K562 (cell line): ENCODE measurements around the gene CDRT15. TPM values are rescaled to one million over a fixed set of nuclear protein-coding genes. Genes with fewer than 3 reads are reported as not detected.

Experiments
- ATF2 ChIP-seq: sonication (generic); formaldehyde crosslinking; IDR thresholded peaks from 2 replicates; pipeline ENCODE4 v1.8.1; 2022; ENCODE audit warnings: missing genetic modification reagents
- BACH1 ChIP-seq: fragments of 200-800 bp; sonication (Bioruptor generic); IDR thresholded peaks from 2 replicates; pipeline ENCODE4 v1.6.1; 2016; ENCODE audit warnings: missing genetic modification characterization, missing compliant biosample characterization
- CGGBP1 ChIP-seq: fragments of 250-450 bp; sonication (Bioruptor Pico); IDR thresholded peaks from 2 replicates; pipeline ENCODE4 v1.9.0; 2021; ENCODE audit warnings: mild to moderate bottlenecking
- DEAF1 ChIP-seq: fragments of 450-650 bp; formaldehyde crosslinking; IDR thresholded peaks from 2 replicates; pipeline ENCODE4 v1.4.0; 2020; ENCODE audit warnings: mild to moderate bottlenecking, moderate library complexity
- DIDO1 ChIP-seq: fragments of 450-650 bp; IDR thresholded peaks from 2 replicates; pipeline ENCODE4 v1.6.1; 2016; ENCODE audit warnings: low read depth, missing biosample characterization, missing genetic modification characterization
- ERF ChIP-seq: fragments of 450-650 bp; formaldehyde crosslinking; IDR thresholded peaks from 2 replicates; pipeline ENCODE4 v1.4.0; 2020; ENCODE audit warnings: mild to moderate bottlenecking, mixed read lengths
- L3MBTL2 ChIP-seq: fragments of 450-650 bp; IDR thresholded peaks from 2 replicates; pipeline ENCODE4 v1.6.1; 2016; ENCODE audit warnings: mild to moderate bottlenecking, moderate library complexity
- LCOR ChIP-seq: sonication (generic); formaldehyde crosslinking; IDR thresholded peaks from 2 replicates; pipeline ENCODE4 v1.8.0; 2022; ENCODE audit warnings: mild to moderate bottlenecking, missing genetic modification reagents
- MCM7 ChIP-seq, 2 experiments: fragments of 450-650 bp; IDR thresholded peaks; 2 replicates each; pipeline ENCODE4 v1.6.1; 2016 to 2018
- MTA3 ChIP-seq: fragments of 450-650 bp; formaldehyde crosslinking; IDR thresholded peaks from 2 replicates; pipeline ENCODE4 v1.6.1; 2017; ENCODE audit warnings: mild to moderate bottlenecking, borderline replicate concordance
- NBN ChIP-seq: fragments of 450-650 bp; IDR thresholded peaks from 2 replicates; pipeline ENCODE4 v1.6.1; 2016; ENCODE audit warnings: low read depth, mild to moderate bottlenecking
- NFIX ChIP-seq: fragments of 250-450 bp; sonication (Bioruptor Pico); IDR thresholded peaks from 2 replicates; pipeline ENCODE4 v1.4.0; 2020; ENCODE audit warnings: low read depth, mild to moderate bottlenecking, moderate library complexity
- PHF20 ChIP-seq: fragments of 450-650 bp; IDR thresholded peaks from 2 replicates; pipeline ENCODE4 v1.6.1; 2018; ENCODE audit not compliant: partially characterized antibody
- RUNX1 ChIP-seq: sonication (generic); IDR thresholded peaks from 2 replicates; pipeline ENCODE4 v1.6.1; 2016; ENCODE audit warnings: antibody characterized with exemption, low read depth
- SAFB ChIP-seq: fragments of 200-400 bp; formaldehyde crosslinking; IDR thresholded peaks from 2 replicates; pipeline ENCODE4 v1.6.1; 2017; ENCODE audit warnings: low read depth, low read length, borderline replicate concordance
- SIX5 ChIP-seq, 2 experiments: IDR thresholded peaks; 2 replicates each; pipeline ENCODE4 v1.6.1; 2011; ENCODE audit warnings: low read length in 2 of 2, borderline replicate concordance in 1 of 2, low read depth in 1 of 2, mild to moderate bottlenecking in 1 of 2, moderate library complexity in 1 of 2; ENCODE audit not compliant: insufficient read depth in 1 of 2
- SNIP1 ChIP-seq: fragments of 450-650 bp; IDR thresholded peaks from 2 replicates; pipeline ENCODE4 v1.7.1; 2017; ENCODE audit warnings: low read depth, mild to moderate bottlenecking
- SRSF3 ChIP-seq: fragments of 200-400 bp; formaldehyde crosslinking; IDR thresholded peaks from 2 replicates; pipeline ENCODE4 v1.6.1; 2016; ENCODE audit warnings: mild to moderate bottlenecking, low read length, moderate library complexity; ENCODE audit not compliant: insufficient read depth
- STAG1 ChIP-seq: sonication (generic); formaldehyde crosslinking; IDR thresholded peaks from 2 replicates; pipeline ENCODE4 v1.5.0; 2020; ENCODE audit warnings: missing genetic modification reagents, borderline replicate concordance
- U2AF1 ChIP-seq: fragments of 200-400 bp; formaldehyde crosslinking; optimal IDR thresholded peaks from 2 replicates; pipeline ENCODE3; 2017; ENCODE audit warnings: mild to moderate bottlenecking, low read depth, low read length, moderate library complexity
- ZBTB26 ChIP-seq: fragments of 450-650 bp; formaldehyde crosslinking; IDR thresholded peaks from 2 replicates; pipeline ENCODE4 v1.4.0; 2022; ENCODE audit warnings: missing genetic modification characterization
- ZEB2 ChIP-seq: fragments of 450-650 bp; IDR thresholded peaks from 2 replicates; pipeline ENCODE4 v1.6.1; 2016
- ZNF174 ChIP-seq: fragments of 250-450 bp; sonication (Bioruptor Pico); IDR thresholded peaks from 2 replicates; pipeline ENCODE4 v1.4.0; 2020; ENCODE audit warnings: mild to moderate bottlenecking
- ZNF197 ChIP-seq: fragments of 200-800 bp; sonication (Bioruptor generic); IDR thresholded peaks from 2 replicates; pipeline ENCODE4 v1.6.1; 2016; ENCODE audit warnings: low read depth, missing genetic modification characterization, missing compliant biosample characterization
- ZNF253 ChIP-seq: fragments of 250-450 bp; sonication (Bioruptor Pico); conservative IDR thresholded peaks from 2 replicates; pipeline ENCODE4 v1.6.1; 2021; ENCODE audit warnings: mild to moderate bottlenecking
- ZNF274 ChIP-seq: IDR thresholded peaks from 2 replicates; pipeline ENCODE4 v1.6.1; 2011; ENCODE audit warnings: low read depth, mild to moderate bottlenecking, low read length, moderate library complexity, borderline replicate concordance
- ZNF282 ChIP-seq: sonication (generic); formaldehyde crosslinking; IDR thresholded peaks from 2 replicates; pipeline ENCODE4 v1.8.1; 2023; ENCODE audit warnings: missing genetic modification reagents
- ZNF444 ChIP-seq: fragments of 250-450 bp; sonication (Bioruptor Pico); IDR thresholded peaks from 2 replicates; pipeline ENCODE4 v1.4.0; 2020; ENCODE audit warnings: mild to moderate bottlenecking, moderate library complexity
- ZNF766 ChIP-seq: fragments of 200-800 bp; sonication (Bioruptor generic); conservative IDR thresholded peaks from 2 replicates; pipeline ENCODE4 v1.6.1; 2016; ENCODE audit warnings: missing genetic modification characterization, missing compliant biosample characterization
- polyA plus RNA-seq, 8 experiments: library from polyadenylated mRNA; depleted of rRNA in 4 of 8; stranded (reverse) in 5 of 8; unstranded in 3 of 8; fragments of >200 nt; fragmentation: Nextera tagmentation in 2 of 8; fragmentation: Illumina TruSeq in 1 of 8; extraction: Ambion mirVana in 2 of 8; extraction: Trizol in 1 of 8; gene quantifications; 2 replicates each; pipeline versions ENCODE4 v1.2.1 to v1.2.3, GENCODE V29; 2011 to 2014; ENCODE audit warnings: inconsistent platforms in 1 of 8, missing spikeins in 1 of 8
- total RNA-seq, 7 experiments: library from RNA; depleted of rRNA in 6 of 7; stranded (reverse); fragments of >200 nt in 6 of 7; fragmentation: Illumina TruSeq in 2 of 7; extraction: Trizol in 2 of 7; gene quantifications; 2 replicates each; pipeline versions ENCODE4 v1.2.1 to v1.2.3, GENCODE V29; 2011 to 2021; ENCODE audit warnings: low replicate concordance in 1 of 7

Gene CDRT15
- total and polyA plus RNA-seq, 9 of the 15 experiments (the other 6 are each of a cell fraction or from before 2014, with no cell fraction given), result not detected

- TF ChIP-seq ZNF253 (CRISPR knock-in tag) (no peak), SNIP1 (no peak), ZNF282 (CRISPR knock-in tag) (no peak), NFIX (CRISPR knock-in tag) (no peak), NBN (no peak), PHF20 (no peak), ZNF197 (CRISPR knock-in tag) (no peak), ZNF174 (CRISPR knock-in tag) (no peak), ATF2 (no peak), SRSF3 (no peak), ZNF444 (CRISPR knock-in tag) (no peak), STAG1 (no peak), ZNF274 (no peak), SIX5 (IDR thresholded peaks at IDR 0.05; ENCODE audit: borderline replicate concordance in 1 of 2, insufficient read depth in 1 of 2, low read depth in 1 of 2, low read length in 2 of 2) (no peak), ERF (no peak), MCM7 (IDR thresholded peaks at IDR 0.05) (no peak), DIDO1 (tag) (no peak), MTA3 (no peak), ZNF766 (CRISPR knock-in tag) (peak; percentile 57; the same call in 1 of the 2 replicates), BACH1 (tag) (no peak), RUNX1 (no peak), ZEB2 (0 out of 2 replicates have a peak, but pooled peaks have one; percentile 50), L3MBTL2 (peak; percentile 45; the same call in 1 of the 2 replicates), ZBTB26 (no peak), DEAF1 (no peak), LCOR (no peak), CGGBP1 (CRISPR knock-in tag) (no peak), U2AF1 (no peak), SAFB (no peak)
Observed at GRCh38 chr17:14209215-14209614, 27.4 kb downstream of the CDRT15 start (continued).
